ENCODE data around the gene PARP1. TPM values are rescaled to one million over a fixed set of nuclear protein-coding genes. Genes with fewer than 3 reads are reported as not detected.
"Not testable (repeated sequence)": the region's sequence is repeated elsewhere in the genome, so short reads cannot be mapped to it uniquely, and the experiment has no call there.

PARP1 gene
- total RNA-seq, 4 donors from 2014 or later: 56.1 to 119 (median 85.0) TPM

DNA sequence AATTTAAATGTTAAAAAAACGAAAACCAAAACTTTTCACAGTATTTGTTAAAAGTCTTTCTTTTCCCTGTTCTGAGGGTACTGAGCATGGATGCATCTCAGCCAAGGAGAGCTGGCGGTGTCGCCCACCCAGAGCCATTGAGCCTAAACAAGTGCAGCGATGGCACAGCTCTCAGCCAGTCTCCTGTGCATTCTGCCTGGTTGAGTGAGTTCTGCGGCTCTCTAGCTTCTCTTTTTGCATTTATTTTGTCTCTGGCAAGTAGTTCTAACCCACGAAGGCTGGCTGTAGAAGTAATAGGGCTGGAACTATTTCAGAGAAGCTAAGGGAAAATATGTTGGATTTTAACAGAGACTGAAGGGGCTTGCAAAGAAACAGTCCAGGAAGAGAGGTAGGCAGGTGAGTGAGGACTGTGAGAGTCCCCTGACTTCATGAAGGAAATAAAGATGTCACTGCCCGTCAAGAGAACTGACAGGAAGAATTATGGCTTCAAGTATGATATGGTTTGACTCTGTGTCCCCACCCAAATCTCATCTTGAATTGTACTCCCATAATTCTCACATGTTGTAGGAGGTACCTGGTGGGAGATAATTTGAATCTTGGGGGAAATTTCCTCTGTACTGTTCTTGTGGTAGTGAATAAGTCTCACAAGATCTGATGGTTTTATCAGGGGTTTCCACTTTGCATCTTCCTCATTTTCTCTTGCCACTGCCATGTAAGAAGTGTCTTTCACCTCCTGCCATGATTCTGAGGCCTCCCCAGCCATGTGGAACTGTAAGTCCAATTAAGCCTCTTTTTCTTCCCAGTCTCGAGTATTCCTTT lies 63.2 kb downstream of the PARP1 start:
- Histone ChIP-seq H3K36me3 (no peaks in the 10 kb centered on the region), H3K9me3 (no peaks in the 10 kb centered on the region), H3K4me3 (no peak overlapping the region), H3K27ac (no peak overlapping the region), H3K4me1 (no peaks in the 10 kb centered on the region), H3K27me3 (no peaks in the 10 kb centered on the region)
- intact Hi-C loops (cut with DNase I): no loop called here
- 63 to 79% methylated on average over 7 to 8 of the region's 8 CpGs for WGBS, 2 donors
- no peak for DNase-seq
- TF ChIP-seq POLR2A (IDR thresholded peaks at IDR 0.05): no peak
- TF ChIP-seq, protein P1, sequence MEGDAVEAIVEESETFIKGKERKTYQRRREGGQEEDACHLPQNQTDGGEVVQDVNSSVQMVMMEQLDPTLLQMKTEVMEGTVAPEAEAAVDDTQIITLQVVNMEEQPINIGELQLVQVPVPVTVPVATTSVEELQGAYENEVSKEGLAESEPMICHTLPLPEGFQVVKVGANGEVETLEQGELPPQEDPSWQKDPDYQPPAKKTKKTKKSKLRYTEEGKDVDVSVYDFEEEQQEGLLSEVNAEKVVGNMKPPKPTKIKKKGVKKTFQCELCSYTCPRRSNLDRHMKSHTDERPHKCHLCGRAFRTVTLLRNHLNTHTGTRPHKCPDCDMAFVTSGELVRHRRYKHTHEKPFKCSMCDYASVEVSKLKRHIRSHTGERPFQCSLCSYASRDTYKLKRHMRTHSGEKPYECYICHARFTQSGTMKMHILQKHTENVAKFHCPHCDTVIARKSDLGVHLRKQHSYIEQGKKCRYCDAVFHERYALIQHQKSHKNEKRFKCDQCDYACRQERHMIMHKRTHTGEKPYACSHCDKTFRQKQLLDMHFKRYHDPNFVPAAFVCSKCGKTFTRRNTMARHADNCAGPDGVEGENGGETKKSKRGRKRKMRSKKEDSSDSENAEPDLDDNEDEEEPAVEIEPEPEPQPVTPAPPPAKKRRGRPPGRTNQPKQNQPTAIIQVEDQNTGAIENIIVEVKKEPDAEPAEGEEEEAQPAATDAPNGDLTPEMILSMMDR (IDR thresholded peaks at IDR 0.05): no peak

- 65 to 73% methylated on average over 2 of the region's 2 CpGs for WGBS, 2 donors
- Histone ChIP-seq H3K27ac (no peak overlapping the region), H3K4me1 (no peaks in the 10 kb centered on the region), H3K4me3 (no peak overlapping the region), H3K9me3 (no peaks in the 10 kb centered on the region), H3K36me3 (no peaks in the 10 kb centered on the region), H3K27me3 (no peaks in the 10 kb centered on the region)
- TF ChIP-seq POLR2A (IDR thresholded peaks at IDR 0.05): no peak
- TF ChIP-seq, protein P1 (IDR thresholded peaks at IDR 0.05): no peak
- no peak for DNase-seq
- intact Hi-C loops (cut with DNase I): no loop called here
These were observed 65.2 kb downstream of the PARP1 start for GRCh38 chr1:226342656-226343055.

DNA sequence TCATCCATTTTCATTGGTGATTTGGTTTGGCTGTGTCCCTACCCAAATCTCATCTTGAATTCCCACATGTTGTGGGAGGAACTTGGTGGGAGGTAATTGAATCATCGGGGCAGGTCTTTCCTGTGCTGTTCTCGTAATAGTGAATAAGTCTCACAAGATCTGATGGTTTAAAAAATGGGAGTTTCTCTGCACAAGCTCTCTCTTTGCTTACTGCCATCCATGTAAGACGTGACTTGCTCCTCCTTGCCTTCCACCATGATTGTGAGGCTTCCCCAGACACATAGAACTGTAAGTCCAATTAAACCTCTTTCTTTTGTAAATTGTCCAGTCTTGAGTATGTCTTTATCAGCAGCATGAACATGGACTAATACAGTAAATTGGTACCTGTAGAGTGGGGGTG lies 67.8 kb downstream of the PARP1 start:
- H3K27ac ChIP-seq; H3K27me3 ChIP-seq; H3K4me1 ChIP-seq; H3K36me3 ChIP-seq; H3K4me3 ChIP-seq; intact Hi-C loops (cut with DNase I); DNase-seq; H3K9me3 ChIP-seq: not testable (repeated sequence)
- 81 to 85% methylated on average over 3 of the region's 3 CpGs for WGBS, 2 donors

GRCh38 chr1:226337276-226337875 lies 70.5 kb downstream of the PARP1 start:
- no peak overlapping the region for H3K27ac ChIP-seq
- intact Hi-C loops (cut with DNase I): no loop called here
- H3K27me3 ChIP-seq: no peaks in the 10 kb centered on the region
- H3K4me3 ChIP-seq: no peak overlapping the region
- 43 to 52% methylated on average over 8 of the region's 8 CpGs for WGBS, 2 donors
- H3K4me1 ChIP-seq: peaks cover 0 to 5% (median 0%) of the 10 kb centered on the region in 3 donors
- no peaks in the 10 kb centered on the region for H3K36me3 ChIP-seq
- DNase-seq: no peak
- no peak for TF ChIP-seq POLR2A (IDR thresholded peaks at IDR 0.05)
- TF ChIP-seq, protein P1 (IDR thresholded peaks at IDR 0.05): no peak
- H3K9me3 ChIP-seq: no peaks in the 10 kb centered on the region

DNA sequence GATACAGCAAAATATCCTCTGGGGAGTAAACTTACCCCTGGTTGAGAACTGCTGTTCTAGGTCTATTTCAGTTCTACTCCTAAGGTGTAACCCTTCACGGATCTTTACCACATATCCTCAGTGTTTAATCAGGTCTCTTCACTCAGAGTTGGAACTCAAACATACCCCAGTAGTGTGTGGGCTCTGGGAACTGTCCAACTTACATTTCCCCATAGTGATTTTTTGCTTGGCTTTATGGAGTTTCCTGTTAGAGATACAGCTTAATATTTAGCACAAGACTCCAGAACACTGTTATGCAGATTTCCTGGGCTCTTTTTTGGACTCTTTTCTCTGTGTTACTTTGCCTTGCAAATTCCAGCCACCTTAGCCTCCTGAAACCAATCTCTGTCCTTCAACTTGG lies 72.2 kb downstream of the PARP1 start:
- Histone ChIP-seq H3K27me3 (peaks cover 0 to 6% (median 0%) of the 10 kb centered on the region in 4 donors), H3K27ac (no peak overlapping the region), H3K9me3 (no peaks in the 10 kb centered on the region), H3K4me3 (no peak overlapping the region), H3K36me3 (no peaks in the 10 kb centered on the region), H3K4me1 (peaks cover 0 to 5% (median 0%) of the 10 kb centered on the region in 3 donors)
- intact Hi-C loops (cut with DNase I): no loop called here
- DNase-seq: no peak
- TF ChIP-seq POLR2A (IDR thresholded peaks at IDR 0.05): no peak
- TF ChIP-seq, protein P1 (IDR thresholded peaks at IDR 0.05): no peak
- 46 to 64% methylated on average over 1 of the region's 1 CpG for WGBS, 2 donors

Data from esophagus squamous epithelium (tissue), 5 donors.